NCI-H526 treated with DMSO at 0.1 percent for 48 hours (cell line): ENCODE results near the gene FAM118A.
"Not testable (repeated sequence)": the region's sequence is repeated elsewhere in the genome, so short reads cannot be mapped to it uniquely, and the experiment has no call there.

Experiments
- DNase-seq: peaks from one replicate; lab custom pipeline; 2025; lab: John Stamatoyannopoulos, UW

Gene FAM118A

DNA sequence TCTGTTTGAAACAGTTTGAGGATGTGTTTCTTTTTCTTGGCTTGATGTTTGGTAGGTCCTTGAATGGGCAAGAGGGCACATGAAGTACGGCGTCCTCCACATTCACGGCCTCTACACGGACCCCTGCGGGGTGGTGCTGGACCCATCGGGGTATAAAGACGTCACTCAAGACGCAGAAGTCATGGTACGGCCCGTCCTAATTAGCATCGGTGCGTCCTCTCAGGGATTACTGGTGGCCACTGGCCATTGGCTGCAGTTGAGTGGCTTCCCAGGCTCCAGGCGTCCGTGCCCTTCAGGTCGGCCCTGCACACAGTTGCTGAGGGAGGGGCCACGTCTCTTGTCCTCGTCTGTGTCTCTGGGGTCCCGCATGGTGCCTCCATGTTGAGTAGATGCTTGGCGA, 20.8 kb downstream of the FAM118A start:
- no peak for DNase-seq

GRCh38 chr22:45331486-45331885, 21.8 kb downstream of the FAM118A start:
- no peak for DNase-seq

DNA sequence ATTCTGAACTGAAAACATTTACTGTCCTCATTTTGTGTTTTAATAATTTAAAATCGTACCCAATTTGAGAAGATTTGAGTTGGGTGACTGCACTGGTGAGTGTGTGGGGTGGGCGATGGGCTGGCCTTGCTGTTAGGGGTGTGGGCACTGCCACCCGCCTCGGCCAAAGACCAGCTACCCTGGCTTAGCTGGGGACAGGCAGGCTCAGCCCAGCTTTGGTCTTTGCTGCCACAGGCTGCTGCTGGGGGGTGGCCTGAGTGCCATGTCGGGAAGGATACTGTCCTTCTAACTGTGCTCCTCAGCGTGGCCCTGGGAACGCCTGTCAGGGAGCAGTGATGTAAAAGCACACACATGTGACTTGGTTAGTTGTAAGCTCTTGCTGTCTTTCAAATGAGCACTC, 22.3 kb downstream of the FAM118A start:
- DNase-seq = no peak

GRCh38 chr22:45334068-45334467, 24.3 kb downstream of the FAM118A start:
- no peak for DNase-seq

DNA sequence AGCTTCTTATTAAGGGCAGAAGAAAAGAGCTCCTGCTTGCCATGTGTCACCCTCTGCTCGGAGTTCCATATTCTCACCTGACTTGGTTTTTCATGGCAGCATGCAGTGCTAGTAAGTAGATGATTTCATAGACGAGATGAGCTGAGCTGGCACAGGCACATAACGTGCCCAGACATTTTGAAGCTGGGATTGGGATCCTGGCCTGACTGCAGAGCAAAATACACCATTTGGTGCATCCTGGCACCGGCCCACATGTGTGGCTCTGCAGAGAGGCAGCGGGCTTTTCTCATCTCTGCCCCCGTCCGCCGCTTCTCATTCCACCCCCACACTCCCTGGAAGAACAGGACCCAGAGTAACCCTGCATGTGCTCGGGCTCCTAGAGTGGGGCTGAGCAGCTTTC, 24.8 kb downstream of the FAM118A start:
- no peak for DNase-seq

DNA sequence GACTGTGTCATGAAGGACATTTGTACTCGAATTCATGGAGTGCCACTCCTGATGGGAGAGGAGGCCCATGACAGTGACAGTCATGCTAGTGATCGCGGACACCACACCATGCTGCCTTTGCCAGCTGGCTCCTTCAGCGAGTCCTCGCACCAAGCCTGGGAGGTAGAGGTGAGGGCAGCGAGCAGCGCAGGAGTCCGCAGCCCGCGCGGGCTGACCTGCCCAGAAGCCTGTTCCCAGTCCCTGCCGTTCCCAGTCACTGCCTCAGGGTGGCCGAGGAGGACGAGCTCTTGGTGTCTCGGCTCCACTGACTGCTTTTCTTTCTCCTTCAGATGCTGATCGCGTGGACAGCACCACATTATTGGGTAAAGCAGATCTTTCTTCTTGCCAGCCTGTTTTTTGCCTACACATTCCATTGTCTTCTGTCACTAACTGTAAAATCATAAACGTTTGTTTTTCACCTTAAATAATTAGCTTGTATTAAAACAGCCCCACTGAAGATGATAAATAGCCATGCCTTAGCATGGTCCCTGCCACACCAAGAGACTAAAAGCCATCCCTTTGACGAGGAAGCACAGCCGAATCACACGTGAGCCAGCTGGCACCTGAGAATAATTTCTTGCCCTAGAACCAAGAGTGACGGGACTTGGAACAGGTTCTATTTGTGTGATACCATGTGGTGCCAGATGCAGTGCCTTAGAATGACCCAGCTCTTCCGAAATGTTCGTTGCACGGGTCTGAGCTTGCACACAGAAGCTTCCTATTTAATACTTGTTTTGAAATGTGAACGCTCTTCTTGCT, 25.5 kb downstream of the FAM118A start:
- DNase-seq = no peak

- DNase-seq = no peak
Measured at GRCh38 chr22:45335854-45336522, 26.3 kb downstream of the FAM118A start.

GRCh38 chr22:45336971-45337431, 27.3 kb downstream of the FAM118A start:
- no peak for DNase-seq

GRCh38 chr22:45337536-45337935, 27.8 kb downstream of the FAM118A start:
- DNase-seq = no peak

- no peak for DNase-seq
Measured at GRCh38 chr22:45338795-45339194, 29.1 kb downstream of the FAM118A start.

- no peak for DNase-seq
Measured at GRCh38 chr22:45340323-45340722, 30.6 kb downstream of the FAM118A start.

DNA sequence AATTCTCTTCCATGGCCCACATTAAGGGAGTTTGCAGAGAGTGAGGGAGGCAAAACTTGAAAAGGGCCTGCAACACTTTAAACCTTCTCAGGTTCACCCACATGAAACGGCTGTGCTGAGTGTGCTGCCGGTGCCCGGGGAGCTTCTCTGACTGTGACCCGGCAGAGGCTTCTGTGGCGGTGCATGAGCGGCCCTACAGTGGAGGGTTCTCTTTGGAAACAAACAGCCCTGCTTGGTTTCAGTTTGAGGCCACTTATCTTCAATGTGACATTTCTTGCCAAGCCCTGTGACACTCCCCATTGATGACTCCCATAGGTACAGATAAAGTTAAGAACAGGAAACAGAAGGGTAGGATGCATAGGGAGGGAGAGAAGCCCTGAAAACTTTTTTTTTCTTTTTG, 31.8 kb downstream of the FAM118A start:
- DNase-seq = no peak

DNA sequence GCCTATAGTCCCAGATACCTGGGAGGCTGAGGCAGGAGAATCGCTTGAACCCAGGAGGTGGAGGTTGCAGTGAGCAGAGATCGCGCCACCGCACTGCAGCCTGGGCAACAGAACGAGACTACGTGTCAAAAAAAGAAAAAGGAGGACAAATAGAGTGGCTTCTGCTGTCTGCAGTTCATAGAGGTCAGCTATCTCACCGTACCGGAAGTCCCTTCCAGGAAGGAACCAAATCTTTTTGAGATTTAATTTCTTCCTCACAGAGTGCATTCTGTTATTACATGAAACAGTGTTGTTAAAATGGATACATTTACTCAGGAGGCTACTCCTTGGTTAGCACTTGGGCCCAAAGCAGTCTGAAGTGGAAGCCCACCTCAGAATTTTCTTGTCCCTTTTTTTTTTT, 33.4 kb downstream of the FAM118A start:
- DNase-seq = no peak

- DNase-seq = no peak
Measured at GRCh38 chr22:45344334-45344733, 34.6 kb downstream of the FAM118A start.

GRCh38 chr22:45349916-45350315, 40.2 kb downstream of the FAM118A start:
- no peak for DNase-seq

DNA sequence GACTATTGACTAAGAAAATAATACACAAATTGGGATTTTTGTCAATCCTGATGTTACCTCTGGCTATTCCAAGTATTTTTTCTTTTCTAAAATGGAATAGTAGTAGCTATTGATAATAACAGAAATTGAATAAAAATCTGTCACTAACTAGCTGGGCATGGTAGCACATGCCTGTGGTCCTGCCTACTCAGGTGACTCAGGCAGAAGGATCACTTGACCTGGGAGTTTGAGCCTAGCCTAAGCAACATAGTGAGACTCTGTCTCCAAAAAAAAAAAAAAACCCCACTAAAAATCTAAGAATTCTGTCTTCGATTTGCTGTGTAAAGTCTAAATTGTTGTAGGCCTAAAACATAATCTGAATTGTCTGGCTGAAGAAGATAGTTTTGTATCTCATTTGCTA, 42.2 kb downstream of the FAM118A start:
- DNase-seq = no peak

DNA sequence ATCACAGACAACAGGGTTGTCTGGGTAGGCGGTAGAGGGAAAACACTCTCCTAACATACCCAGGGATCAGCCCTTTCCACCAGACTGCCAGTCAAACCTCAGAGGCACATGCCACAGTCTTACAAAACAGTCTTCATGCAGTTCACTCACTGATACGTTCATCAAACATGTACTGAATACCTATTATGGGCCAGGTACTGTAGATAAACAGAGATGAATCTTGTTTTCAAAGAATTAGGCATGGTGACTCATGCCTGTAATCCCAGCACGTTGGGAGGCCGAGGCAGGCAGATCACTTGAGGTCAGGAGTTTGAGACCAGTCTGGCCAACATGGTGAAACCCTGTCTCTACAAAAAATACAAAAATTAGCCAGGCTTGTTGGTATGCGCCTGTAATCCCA, 43.0 kb downstream of the FAM118A start:
- not testable (repeated sequence) for DNase-seq

DNA sequence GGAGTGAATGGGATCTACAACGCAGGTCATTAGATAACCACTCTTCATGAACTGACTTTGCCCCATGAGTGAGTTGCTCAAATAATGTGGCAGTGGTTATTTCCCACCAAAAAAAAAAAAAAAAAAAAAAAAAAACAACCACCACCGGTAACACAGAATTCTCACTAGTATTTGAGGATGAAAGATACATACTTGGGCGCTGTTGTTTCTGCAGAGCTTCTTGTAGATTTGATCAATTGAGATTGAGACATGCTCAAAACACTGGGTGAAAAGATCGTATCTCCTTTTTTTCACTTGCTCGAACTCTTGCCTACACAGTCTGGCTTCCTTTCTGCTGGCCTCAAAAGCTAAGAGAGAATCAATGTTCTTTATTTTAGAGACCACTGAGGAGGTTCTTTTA, 44.1 kb downstream of the FAM118A start:
- no peak for DNase-seq

DNA sequence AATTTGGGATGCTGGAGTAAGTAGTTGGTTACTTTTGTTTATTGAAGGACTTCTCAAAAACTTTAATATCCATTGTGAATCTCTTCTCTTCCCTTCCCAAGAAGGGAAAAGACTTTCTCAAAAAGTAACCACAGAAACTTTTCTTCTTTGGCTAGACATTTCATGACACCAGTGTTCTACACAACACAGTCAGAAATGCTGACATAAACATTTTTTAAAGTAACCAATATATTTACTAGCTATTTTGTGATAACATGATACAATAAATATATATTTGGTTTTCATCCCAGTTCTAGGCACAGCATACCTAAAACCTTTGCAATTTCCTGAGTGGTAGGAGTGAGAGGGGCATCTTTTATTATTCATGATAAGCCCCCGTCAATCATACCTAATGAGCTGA, 47.8 kb downstream of the FAM118A start:
- DNase-seq = no peak

DNA sequence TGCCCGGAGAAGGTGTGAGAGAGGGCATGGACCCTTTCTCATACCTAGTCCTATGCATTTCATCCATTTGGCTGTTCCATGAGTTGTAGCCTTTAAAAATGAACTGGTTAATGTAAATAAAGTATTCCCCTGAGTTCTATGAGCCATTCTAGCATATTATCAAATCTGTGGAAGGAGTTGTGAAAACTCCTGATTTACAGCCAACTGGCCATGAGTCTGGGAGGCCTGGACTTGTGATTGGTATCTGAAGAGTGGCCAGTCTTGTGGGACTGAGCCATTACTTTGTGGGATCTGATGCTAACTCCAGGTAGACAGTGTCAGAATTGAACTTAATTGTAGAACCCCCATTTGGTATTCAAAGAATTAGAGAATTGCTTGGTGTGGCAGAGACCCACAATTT, 48.4 kb downstream of the FAM118A start:
- no peak for DNase-seq

GRCh38 chr22:45359627-45360026, 49.9 kb downstream of the FAM118A start:
- no peak for DNase-seq

DNA sequence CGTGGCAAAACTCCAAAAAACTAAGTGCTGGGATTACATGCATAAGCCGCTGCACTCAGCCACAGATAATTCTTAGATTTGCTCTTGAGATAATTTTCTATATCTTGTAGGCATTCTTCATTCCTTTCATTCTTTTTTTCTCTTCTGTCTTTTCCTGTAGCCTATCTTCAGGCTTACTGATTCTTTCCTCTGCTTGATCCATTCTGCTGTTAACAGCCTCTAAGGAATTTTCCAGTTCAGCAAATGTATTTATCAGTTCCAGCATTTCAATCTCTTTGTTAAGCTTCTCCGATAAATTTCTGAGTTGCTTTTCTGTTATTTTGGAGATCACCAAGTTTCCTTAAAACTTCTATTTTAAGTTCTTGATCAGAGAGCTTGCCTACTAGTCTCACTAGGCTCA, 57.0 kb downstream of the FAM118A start:
- no peak for DNase-seq

DNA sequence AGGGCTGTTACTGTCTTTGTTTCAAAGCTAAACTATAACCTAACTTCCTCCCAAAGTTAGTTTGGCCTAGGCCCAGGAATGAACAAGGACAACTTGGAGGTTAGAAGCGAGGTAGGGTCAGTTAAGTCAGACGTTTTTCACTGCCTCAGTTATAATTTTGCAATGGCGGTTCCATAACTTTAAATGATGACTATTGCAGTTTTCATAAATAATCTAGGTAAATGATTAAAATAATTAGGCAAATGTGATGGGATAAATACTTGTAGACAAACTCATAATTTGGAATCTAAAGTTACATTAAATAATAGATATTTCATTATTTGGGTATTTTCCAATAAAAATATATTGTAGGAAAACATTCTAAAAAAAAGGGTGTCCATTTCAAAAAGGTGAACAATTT, 63.9 kb downstream of the FAM118A start:
- DNase-seq = not testable (repeated sequence)

DNA sequence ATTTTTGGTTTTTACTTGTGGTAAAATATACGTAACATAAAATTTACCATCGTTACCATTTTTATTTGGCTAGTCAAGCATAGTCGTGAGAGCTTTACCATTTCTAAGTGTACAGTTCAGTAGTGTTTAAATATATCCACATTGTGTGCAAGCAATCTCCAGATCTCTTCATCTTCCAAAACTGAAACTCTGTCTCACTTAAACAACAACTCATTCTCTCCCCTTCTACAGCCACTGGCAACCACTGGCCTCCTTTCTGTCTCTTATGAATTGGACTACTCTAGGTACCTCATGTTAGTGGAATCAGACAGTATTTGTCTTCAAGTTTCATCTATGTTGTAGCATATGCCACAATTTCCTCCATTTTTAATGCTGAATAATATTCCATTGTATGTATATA, 66.3 kb downstream of the FAM118A start:
- DNase-seq = no peak
